Left hindlimb (tissue), 1 donor: Measurements from ENCODE around the gene NLRP12.
A peak's percentile ranks its signal among the peaks of the same experiment; 100 is the strongest.
"Not testable (repeated sequence)": the region's sequence is repeated elsewhere in the genome, so short reads cannot be mapped to it uniquely, and the experiment has no call there.

Experiments used
- DNase-seq: peaks from one replicate; pipeline ENCODE4 v3.0.0-alpha.2; 2018

Gene NLRP12, protein sequence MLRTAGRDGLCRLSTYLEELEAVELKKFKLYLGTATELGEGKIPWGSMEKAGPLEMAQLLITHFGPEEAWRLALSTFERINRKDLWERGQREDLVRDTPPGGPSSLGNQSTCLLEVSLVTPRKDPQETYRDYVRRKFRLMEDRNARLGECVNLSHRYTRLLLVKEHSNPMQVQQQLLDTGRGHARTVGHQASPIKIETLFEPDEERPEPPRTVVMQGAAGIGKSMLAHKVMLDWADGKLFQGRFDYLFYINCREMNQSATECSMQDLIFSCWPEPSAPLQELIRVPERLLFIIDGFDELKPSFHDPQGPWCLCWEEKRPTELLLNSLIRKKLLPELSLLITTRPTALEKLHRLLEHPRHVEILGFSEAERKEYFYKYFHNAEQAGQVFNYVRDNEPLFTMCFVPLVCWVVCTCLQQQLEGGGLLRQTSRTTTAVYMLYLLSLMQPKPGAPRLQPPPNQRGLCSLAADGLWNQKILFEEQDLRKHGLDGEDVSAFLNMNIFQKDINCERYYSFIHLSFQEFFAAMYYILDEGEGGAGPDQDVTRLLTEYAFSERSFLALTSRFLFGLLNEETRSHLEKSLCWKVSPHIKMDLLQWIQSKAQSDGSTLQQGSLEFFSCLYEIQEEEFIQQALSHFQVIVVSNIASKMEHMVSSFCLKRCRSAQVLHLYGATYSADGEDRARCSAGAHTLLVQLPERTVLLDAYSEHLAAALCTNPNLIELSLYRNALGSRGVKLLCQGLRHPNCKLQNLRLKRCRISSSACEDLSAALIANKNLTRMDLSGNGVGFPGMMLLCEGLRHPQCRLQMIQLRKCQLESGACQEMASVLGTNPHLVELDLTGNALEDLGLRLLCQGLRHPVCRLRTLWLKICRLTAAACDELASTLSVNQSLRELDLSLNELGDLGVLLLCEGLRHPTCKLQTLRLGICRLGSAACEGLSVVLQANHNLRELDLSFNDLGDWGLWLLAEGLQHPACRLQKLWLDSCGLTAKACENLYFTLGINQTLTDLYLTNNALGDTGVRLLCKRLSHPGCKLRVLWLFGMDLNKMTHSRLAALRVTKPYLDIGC

DNA sequence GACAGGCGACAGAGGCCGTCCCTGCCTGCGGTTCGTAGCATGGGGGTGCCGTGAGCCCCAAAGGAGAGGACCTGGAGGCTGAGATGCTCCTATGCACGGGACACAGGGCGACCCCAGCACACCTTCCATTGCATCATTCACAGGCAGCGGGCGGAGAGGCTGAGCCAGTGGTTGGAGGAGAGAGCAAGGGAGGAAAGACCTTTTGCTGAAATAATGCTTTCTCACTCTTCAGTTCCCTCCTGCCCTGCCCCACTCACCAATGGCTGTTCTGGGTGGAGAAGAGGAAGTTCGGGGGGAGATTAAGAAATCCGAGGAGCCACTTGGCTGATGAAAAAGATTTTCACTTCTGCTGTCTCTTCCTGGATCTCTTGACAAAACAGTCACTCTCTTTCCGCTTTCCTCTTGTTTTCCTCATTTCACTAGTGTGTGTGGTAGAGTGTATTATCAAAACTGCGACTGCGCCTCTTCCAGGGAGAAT, at the start of gene NLRP12:
NLRP12 (minus strand) TSS at position 181 of the 478 bp plus-strand sequence; CDS start at position 41, 140 bp downstream.
- no peak for DNase-seq

DNA sequence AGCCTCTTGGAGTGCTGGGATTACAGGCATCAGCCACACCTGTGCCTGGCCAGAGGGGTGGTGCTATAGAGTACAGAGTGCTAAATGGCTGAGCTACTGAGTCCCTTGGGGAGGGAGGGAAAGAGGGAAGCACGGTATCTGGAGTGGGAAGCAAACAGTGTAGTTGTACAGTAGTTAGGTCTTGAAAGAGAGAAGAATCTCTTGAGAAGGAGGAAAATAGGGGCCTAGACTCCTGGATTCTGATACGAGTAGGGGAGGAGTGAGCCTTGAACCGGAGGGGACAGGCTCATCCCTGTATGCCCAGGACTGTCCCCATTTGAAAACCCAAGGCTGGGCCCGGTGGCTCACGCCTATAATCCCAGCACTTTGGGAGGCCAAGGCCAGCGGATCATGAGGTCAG, 48.6 kb upstream of the NLRP12 start:
- no peak for DNase-seq

DNA sequence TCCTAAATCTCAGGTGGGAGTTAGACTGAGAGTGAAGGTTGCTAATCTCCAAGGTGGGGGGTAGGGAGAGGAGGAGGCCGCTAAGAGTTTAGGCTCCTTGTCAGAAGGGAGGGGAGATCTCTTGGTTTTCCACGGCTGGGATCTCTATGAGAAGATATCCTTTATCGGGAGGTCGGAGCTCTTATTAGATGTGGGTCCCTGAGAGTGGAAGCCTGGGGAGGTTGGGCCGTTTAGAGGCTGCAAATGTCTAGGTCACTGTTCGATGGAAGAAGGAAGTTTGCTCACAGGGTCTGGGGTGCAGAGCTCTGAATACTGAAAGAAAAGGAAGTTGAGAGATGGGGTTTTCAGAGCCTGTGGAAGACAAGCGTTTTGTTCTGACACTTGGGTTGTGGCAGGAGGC, 47.3 kb upstream of the NLRP12 start:
- DNase-seq, result no peak

DNA sequence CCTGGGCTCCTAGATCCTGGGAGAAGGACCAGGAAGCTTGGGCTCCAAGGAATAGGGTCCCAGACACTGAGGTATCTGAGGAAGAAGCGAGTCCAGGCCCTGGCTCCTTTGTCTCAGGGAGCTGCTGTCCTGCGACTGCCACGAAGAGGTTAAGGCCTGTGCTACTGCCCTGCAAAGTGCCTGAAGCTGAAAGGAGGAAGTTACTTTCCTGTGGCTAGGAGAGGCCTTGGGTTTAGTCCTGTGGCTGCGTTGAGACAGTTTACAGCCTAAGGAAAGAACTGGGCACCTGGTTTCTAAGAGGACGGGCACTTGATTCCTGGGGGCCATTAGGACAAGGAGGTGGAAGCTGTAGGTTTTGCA, 46.4 kb upstream of the NLRP12 start:
- DNase-seq, result no peak

DNA sequence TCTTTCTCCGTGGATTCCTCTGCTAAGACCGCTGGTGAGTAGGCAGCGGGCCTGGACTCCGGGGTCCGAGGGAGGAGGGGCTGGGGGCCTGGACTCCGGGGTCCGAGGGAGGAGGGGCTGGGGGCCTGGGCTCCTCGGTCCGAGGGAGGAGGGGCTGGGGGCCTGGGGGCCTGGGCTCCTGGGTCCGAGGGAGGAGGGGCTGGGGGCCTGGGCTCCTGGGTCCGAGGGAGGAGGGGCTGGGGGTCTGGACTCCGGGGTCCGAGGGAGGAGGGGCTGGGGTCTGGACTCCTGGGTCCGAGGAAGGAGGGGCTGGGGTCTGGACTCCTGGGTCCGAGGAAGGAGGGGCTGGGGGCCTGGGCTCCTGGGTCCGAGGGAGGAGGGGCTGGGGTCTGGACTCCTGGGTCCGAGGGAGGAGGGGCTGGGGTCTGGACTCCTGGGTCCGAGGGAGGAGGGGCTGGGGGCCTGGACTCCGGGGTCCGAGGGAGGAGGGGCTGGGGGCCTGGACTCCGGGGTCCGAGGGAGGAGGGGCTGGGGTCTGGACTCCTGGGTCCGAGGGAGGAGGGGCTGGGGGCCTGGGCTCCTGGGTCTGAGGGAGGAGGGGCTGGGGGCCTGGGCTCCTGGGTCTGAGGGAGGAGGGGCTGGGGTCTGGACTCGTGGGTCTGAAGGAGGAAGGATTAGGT, 45.8 kb upstream of the NLRP12 start:
- peak; percentile 50 for DNase-seq

DNA sequence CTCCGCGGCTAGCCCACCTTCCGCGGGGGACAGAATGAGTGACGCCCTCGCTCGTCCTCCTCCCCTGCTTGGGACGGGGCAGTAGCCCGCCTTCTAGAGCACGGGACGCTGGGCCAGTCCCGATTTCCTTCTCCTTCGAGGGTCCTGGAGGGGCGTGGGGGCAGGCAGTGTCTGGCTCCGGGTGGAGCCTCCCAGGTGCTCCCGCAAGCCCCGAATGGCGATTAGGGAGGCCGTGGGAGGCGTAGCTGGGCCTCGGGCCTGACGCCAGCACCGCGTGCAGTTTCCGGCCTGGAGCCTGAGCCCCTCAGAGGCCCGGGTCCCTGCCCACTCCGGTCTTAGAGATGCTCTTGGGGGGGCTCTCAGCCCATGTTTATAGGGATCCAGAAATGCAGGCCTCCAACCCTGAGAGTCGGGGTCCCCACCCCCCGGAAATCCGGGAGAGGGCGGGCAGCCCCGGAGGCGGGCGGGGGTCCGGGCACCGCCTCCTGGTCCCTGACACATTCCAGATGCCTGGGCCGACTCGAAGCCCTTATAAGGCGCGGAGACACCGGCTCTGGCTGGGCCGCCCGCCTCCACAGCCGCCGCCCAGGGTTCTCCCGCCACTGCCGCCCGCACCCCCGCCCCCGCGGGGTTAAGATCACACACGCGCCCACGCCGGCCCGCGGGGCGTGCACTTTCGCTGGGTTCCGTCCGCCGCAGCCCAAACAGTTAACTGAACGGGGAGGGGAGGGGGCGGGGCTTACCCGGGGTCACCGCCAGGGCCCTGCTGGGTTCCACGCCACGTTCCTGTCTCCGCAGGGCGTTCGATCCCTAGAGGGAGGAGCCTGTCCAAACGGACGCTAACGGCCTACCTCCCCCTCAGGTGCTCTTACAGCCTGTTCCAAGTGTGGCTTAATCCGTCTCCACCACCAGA, 45.0 kb upstream of the NLRP12 start:
- peak; percentile 94 for DNase-seq

DNA sequence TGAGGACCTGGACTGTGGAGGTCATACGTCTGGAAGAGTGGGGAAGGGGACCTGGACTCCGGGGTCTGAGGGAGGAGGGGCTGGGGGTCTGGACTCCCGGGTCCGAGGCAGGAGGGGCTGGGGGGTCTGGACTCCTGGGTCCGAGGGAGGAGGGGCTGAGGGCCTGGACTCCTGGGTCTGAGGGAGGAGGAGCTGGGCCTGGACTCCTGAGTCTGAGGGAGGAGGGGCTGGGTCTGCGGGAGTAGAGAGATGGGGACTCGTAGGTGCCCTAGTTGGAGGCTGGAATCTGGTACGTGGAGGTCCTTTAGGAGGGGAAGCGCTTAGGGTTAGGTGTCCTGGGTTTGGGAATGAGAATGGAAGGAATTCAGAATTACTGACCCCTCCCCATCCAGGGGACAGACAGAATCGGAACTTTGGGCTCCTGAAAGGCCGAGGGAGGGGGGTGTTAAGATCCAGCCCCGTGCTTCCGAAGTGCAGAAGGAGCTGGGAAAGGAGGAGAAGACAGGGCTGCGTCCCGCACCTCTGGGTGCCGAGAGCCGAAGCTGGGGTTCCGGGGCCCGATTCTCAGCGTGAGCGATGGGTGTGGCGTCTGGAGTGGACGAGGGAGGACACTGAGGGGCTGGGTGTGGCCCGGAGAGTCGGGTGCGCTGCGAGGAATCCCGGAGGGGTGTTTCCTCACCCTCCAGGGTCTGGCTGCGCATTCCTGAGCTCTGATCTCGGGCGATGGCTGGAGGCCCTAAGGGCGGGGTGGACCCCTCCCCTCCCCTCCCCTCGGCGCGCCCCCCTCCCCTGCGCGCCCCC, 44.2 kb upstream of the NLRP12 start:
- no peak for DNase-seq

DNA sequence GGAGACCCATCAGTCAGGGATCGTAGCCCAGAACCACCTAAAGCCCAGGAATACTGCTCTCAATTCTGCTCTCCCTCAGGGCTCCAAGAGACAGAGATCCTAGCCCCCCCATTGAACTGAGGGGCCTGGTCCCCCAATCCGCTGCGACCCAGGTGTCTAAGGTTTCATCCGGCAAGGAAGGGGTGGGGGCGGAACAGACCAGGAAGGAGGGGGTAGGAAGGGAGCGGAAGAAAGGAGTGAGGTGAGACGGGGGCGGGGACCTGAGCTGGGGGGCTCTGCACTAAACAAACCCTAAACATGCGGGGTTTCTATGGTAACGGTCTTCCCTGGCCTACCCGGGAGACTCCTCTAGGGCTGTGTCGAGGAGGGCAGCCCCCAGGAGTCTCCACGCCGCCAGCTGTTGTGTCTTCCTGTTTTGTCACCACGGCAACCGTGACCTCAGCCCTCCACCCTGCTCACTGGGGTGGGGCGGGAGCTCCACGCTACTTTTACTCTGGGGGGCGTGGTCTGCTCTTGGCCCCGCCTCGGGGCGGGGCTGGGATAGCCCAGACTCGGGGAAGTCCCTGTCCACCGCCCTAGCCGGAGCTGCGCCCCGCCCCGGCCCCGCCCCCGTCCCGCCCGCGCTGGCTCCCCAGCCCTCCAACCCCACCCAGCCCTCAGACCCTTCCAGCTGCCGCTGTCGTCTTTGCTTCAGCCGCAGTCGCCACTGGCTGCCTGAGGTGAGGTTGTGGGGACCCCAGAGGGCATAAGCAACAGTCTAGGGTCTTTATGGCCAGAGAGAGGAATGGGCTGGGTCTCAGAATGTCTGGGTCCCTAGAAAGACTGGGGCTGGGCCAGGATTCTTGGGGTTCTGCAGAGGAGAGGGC, 43.3 kb upstream of the NLRP12 start, which contains the start of gene MYADM:
MYADM (plus strand) TSS at position 659 of the 866 bp plus-strand sequence. CDS start 5,647 bp downstream, outside the sequence.
- peak; percentile 100 for DNase-seq

DNA sequence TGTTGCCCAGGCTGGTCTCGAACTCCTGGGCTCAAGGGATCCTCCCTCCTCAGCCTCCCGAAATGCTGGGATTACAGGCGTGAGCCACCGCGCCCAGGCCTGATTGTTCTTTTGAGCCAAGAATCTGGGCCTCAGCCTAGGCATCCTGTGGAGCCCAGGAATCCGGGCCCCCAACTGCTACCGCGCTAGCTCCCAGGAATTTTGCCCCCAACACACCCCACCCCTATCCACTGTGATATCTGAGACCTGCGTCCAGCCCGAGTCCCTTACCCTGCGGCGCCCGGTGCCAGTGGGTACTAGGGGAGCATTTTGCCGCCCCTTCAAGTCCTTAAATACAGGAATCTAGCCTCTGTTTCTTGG, 42.7 kb upstream of the NLRP12 start:
- DNase-seq, result no peak

DNA sequence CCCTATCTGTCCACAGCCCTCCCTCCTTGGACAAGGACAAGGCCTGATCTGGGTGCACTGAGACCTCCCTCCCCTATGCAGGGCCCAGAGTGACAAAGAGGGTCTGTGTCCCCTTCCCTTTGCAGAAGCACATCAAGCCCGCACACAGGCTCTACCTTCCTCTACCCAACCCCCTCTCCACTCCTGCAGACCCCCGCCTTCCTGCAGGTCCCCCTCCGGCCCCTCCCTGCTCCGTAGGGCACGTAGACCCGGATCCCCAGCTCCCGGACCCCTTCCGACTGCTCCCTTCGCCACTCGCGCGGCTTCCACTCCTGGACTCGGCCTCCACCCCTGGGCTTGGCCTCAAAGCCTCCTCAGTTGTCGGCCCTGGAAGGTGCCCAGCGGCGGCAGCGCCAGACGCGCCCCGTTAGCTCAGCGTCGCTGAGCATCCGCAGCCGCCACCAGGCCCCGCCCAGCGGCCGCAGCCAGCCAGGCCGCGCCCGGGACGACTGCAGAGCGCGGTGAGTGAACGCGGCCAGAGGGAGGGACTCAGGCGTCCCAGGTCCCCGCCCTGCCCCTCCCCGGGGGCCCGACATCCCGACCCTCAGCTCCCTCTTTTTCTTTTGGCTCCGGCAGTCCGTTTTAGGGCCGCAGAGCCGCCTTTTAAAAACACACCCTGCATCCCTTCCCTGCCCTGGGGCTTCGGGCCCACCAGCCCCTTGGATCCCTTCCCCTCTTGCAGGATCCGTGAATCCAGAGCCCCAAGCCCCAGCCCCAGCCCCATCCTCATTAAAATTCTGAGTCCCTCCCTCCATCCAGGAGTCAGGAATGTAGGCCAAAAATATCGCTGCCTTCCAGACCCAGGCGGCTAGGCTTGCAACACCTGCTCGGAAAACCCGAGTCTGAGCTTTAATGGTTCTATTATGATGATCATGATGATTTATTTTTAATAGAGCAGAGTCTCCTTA, 42.1 kb upstream of the NLRP12 start:
- peak; percentile 91 for DNase-seq

DNA sequence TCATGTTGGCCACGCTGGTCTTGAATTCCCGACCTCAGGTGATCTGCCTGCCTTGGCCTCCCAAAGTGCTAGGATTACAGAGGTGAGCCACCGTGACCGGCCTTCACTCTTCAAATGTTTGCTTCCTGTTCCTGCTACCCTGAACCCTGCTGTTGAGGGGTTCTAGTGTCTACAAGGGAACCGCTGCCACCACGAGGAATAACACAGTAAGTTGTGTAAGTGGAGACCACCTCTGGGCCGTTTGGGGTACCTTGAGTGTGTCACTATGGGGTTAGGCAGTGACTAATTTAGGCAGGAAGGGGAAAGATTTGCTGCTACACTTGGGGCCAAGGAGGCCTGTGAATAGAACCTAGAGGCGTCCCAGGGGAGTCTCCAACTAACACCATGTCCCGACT, 41.4 kb upstream of the NLRP12 start:
- DNase-seq, result peak; percentile 52

DNA sequence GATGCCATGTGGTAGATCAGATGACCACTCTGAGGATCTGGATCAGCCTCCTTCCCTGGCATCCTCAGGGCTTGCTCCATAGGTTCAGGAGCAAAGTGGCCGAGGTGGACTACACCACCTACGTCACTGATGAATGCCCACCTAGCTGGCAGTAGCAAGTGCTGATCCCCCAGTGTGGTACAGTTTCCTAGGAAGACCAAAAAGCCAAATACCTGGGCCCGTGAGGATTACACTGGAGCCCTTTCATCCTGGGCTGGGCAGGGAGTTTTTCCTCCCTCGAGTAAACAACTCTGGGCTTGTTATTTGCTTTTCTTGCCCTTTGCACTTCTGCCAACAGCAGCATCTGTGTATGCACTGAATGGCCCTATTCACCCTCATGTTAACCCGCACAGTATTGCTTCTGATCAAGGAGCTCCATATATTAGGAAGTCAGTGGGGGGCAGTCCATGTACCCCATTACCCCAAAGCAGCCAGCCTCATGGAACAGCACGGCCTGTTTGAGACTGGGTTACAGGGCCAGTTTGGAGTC, 40.3 kb upstream of the NLRP12 start:
- peak; percentile 68 for DNase-seq

DNA sequence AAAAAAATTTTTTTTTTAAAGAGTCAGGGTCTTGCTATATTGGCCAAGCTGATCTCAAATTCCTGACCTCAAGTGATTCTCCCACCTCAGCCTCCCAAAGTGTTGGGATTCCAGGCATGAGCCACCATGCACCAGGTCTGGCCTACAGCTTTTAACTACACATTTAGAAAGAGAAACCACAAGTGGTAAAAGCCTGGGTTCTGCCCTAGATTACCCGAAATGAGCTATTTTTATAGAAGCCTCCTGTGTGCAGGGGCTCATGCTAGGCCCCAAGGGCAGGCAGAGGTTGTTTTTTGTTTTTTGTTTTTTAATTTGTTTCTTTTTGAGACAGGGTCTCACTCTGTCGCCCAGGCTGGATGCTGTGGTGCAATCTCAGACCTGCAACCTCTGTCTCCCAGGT, 29.6 kb upstream of the NLRP12 start:
- no peak for DNase-seq

DNA sequence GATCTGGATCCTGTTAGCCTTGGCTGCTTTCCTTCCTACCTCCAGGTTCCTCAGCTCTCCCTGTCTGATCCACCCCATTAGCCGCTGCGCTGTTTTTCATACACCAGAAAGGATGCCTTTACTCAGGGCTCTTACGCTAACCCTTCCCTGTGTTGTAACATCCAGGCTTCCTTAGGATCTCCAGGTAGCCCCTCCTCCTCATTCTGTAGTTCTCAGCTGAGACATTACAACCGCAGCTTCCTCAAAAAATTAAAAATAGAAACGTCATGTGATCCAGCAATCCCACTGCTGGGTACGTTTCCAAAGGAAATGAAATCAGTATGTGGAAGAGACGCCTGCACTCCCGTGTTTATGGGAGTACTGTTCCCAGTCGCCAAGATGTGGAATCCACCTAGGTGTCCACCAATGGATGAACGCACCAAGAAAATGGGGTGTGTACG, 25.1 kb upstream of the NLRP12 start:
- DNase-seq, result peak; percentile 51

DNA sequence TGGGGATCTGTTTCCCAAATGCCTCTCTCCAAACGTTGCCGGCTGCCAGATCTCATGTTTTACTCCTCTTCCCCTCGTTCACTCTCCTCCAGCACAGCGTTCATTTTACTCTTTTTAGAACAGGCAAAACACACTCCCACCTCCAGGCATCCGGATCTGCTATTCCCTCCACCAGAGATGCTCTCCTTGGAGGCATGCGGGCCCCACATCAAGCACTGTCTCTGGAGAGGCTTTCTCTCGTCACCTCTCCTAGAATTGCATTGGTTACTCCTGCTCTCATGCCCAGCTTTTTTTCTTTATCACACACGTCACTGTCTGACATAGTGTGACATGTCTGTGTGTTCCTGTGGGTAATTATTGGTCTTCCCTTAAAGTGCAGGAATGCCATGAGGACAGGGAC, 23.4 kb upstream of the NLRP12 start:
- DNase-seq, result no peak

DNA sequence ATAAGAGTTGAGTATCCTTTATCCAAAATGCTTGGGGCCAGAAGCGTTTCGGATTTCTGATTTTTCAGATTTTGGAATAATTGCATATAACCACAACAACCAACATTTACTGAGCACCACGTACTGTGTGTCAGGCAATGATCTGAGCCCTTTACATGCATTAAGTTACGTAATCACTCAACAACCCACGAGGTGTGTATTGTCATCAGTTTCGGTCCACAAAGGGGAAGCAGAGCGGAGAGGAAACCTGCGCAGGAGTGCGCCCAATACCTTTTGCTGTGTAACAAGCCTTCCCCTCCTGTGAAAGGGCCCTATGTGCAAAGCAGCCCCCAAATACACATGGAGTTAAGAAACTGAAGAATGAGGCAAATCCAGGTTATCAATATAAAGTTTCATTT, 20.7 kb upstream of the NLRP12 start:
- DNase-seq, result no peak

DNA sequence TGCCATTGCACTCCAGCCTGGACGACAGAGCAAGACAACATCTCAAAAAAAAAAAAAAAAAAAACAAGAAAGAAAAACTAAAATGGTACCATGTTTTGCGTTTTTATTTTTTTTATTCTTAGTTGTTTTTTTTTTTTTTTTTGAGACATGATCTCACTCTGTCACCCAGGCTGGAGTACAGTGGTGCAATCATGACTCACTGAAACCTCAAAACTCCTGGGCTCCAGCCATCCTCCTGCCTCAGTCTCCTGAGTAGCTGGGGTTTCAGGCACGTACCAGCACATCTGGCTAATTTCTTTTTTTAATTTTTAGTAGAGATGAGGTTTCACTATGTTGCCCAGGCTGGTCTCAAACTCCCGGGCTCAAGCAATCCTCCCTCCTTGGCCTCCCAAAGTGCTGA, 16.8 kb upstream of the NLRP12 start:
- not testable (repeated sequence) for DNase-seq

DNA sequence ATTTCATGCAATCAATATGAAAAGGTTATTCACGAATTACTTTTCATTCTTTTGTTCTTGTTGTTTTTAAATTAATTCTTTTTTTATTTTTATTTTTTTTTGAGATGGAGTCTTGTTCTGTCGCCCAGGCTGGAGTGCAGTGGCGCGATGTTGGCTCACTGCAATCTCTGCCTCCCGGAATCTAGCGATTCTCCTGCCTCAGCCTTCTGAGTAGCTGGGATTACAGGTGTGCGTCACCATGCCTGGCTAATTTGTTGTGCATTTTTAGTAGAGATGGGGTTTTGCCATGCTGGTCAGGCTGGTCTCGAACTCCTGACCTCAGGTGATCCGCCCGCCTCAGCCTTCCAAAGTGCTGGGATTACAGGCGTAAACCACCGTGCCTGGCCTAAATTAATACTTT, 16.1 kb upstream of the NLRP12 start:
- DNase-seq, result not testable (repeated sequence)
